ENCODE data around the gene REV1. TPM values are rescaled to one million over a fixed set of nuclear protein-coding genes. Genes with fewer than 3 reads are reported as not detected.
A peak's percentile ranks its signal among the peaks of the same experiment; 100 is the strongest.

The REV1 gene
- total RNA-seq, 2 donors from 2014 or later, result 49.5 to 63.5 TPM

DNA sequence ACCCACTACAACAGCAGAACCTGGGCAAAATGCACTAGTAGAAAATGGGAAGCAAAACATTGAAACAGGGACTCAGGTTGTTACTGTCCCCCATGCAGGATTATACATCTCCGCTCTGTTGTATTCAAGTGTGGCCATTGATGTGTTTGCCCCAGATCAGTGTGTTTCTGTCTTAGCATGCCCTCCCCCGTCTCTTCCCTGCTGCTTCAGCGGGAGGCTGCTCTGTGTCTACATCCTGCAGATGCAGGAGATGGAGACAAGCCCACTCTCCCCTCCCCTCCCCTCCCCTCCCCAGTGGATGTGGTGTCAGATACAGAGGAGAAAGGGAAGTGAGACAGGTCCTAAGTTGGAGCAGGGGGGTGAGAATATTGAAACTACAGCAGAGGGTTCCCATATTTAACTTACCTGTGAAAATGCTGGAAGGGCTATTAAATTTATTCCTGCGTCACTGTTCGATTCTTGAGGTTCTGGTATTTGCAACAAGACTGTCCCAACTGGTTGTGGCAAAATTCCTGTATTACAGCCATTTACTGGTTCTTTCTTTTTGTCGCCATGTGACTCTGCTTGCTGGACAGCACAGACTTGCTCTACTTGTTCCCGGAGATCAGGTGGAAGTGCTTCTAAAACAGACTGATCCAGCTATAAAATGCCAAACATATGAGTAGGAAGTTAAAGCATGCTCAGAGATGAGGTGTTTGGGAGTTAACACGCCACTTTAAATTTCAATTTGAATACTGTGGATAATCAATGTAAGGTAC, 85.6 kb downstream of the REV1 start:
- H3K27ac ChIP-seq, result peak overlapping the region; percentile 53 to 71
- DNase-seq (ENCODE audit: low spot score), result peak; percentile 77
- H3K4me1 ChIP-seq (replicated peaks), result no peaks in the 10 kb centered on the region
- intact Hi-C loops (cut with DNase I), result no loop called here
- TF ChIP-seq POLR2AphosphoS5 (IDR thresholded peaks at IDR 0.05), result peak; percentile 89
- TF ChIP-seq, protein P1, sequence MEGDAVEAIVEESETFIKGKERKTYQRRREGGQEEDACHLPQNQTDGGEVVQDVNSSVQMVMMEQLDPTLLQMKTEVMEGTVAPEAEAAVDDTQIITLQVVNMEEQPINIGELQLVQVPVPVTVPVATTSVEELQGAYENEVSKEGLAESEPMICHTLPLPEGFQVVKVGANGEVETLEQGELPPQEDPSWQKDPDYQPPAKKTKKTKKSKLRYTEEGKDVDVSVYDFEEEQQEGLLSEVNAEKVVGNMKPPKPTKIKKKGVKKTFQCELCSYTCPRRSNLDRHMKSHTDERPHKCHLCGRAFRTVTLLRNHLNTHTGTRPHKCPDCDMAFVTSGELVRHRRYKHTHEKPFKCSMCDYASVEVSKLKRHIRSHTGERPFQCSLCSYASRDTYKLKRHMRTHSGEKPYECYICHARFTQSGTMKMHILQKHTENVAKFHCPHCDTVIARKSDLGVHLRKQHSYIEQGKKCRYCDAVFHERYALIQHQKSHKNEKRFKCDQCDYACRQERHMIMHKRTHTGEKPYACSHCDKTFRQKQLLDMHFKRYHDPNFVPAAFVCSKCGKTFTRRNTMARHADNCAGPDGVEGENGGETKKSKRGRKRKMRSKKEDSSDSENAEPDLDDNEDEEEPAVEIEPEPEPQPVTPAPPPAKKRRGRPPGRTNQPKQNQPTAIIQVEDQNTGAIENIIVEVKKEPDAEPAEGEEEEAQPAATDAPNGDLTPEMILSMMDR (IDR thresholded peaks at IDR 0.05), result no peak
- H3K36me3 ChIP-seq, result peaks cover 0 to under 1% of the 10 kb centered on the region in 2 donors
- H3K4me3 ChIP-seq, result no peak overlapping the region
- no peaks in the 10 kb centered on the region for H3K9me3 ChIP-seq
- H3K27me3 ChIP-seq (replicated peaks; ENCODE audit: insufficient read depth), result no peaks in the 10 kb centered on the region
- 51% methylated on average over 8 of the region's 8 CpGs for WGBS

DNA sequence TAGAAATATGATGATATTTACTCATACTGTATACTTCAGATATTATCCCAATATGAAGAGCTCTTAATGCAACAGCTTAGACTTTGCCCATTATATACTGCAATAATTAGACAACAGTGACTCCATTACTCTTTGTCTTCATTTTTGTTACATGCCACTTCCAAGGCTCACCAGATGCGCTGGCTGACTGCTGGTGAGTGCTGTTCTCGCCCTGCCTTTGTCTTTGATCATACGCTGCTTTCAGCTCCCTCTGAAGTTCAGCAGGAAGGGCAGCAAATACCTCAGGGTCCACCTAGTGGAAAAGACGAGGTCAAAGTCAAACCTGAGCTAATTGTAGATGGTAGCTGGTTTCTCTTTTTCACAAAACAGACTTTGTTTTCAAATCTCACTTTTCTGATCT, 86.3 kb downstream of the REV1 start:
- 68% methylated on average over 4 of the region's 4 CpGs for WGBS
- no peaks in the 10 kb centered on the region for H3K27me3 ChIP-seq (replicated peaks; ENCODE audit: insufficient read depth)
- H3K36me3 ChIP-seq, result peaks cover 0 to 5% of the 10 kb centered on the region in 2 donors
- intact Hi-C loops (cut with DNase I), result no loop called here
- no peaks in the 10 kb centered on the region for H3K4me1 ChIP-seq (replicated peaks)
- DNase-seq (ENCODE audit: low spot score), result no peak
- no peak overlapping the region for H3K4me3 ChIP-seq
- H3K27ac ChIP-seq, result peak overlapping the region; percentile 53 to 71
- H3K9me3 ChIP-seq, result no peaks in the 10 kb centered on the region
- no peak for TF ChIP-seq POLR2A (IDR thresholded peaks at IDR 0.05)
- TF ChIP-seq POLR2AphosphoS5 (IDR thresholded peaks at IDR 0.05), result no peak
- TF ChIP-seq, protein P1 (IDR thresholded peaks at IDR 0.05), result no peak

DNA sequence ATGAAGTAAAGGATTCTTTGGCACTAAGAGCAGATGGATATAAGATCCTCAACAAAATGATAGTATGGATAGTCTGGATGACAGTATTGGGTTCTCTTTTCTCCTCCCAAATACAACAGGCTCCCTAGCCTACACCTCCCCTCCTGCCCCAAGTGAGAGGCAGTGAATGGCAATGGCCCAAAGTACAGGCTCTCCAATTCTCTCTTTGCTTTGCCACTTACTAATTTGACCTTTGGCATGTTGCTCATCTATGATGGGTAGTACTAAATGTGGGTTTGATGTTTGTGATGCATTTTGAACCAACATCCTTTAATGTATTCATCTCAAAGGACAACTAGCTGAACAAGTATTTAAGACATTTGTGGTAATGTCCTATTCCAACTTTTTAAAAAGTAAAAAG, 86.7 kb downstream of the REV1 start:
- no peak for TF ChIP-seq POLR2AphosphoS5 (IDR thresholded peaks at IDR 0.05)
- TF ChIP-seq, protein P1 (IDR thresholded peaks at IDR 0.05), result no peak
- no peak for TF ChIP-seq POLR2A (IDR thresholded peaks at IDR 0.05)
- intact Hi-C loops (cut with DNase I), result no loop called here
- H3K27ac ChIP-seq, result peak overlapping the region in 1 of 2 donors; percentile 71
- H3K36me3 ChIP-seq, result peaks cover 0 to 5% of the 10 kb centered on the region in 2 donors
- no peak for DNase-seq (ENCODE audit: low spot score)
- H3K9me3 ChIP-seq, result no peaks in the 10 kb centered on the region
- H3K4me3 ChIP-seq, result no peak overlapping the region
- H3K4me1 ChIP-seq (replicated peaks), result no peaks in the 10 kb centered on the region
- no peaks in the 10 kb centered on the region for H3K27me3 ChIP-seq (replicated peaks; ENCODE audit: insufficient read depth)

DNA sequence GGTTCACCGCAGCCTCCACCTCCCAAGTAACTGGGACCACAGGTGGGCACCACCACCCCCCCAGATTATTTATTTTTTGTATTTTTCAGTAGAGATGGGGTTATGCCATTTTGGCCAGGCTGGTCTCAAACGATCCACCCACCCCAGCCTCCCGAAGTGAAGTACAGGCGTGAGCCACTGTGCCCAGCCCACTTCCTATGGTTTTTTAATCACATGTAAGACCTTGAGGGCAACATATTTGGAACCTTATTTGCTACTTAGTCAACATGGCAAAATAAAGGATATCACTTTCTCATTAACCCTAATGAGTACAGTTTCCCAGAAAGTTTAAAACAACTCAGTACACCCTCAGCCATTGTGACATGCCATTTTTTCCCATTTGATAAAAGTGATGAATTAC, 88.0 kb downstream of the REV1 start:
- no peak for DNase-seq (ENCODE audit: low spot score)
- intact Hi-C loops (cut with DNase I), result no loop called here
- 88% methylated on average over 4 of the region's 4 CpGs for WGBS
- H3K4me3 ChIP-seq, result no peak overlapping the region
- no peaks in the 10 kb centered on the region for H3K9me3 ChIP-seq
- TF ChIP-seq, protein P1 (IDR thresholded peaks at IDR 0.05), result no peak
- peaks cover 0 to 5% of the 10 kb centered on the region in 2 donors for H3K36me3 ChIP-seq
- no peaks in the 10 kb centered on the region for H3K4me1 ChIP-seq (replicated peaks)
- H3K27ac ChIP-seq, result no peak overlapping the region
- H3K27me3 ChIP-seq (replicated peaks; ENCODE audit: insufficient read depth), result no peaks in the 10 kb centered on the region

DNA sequence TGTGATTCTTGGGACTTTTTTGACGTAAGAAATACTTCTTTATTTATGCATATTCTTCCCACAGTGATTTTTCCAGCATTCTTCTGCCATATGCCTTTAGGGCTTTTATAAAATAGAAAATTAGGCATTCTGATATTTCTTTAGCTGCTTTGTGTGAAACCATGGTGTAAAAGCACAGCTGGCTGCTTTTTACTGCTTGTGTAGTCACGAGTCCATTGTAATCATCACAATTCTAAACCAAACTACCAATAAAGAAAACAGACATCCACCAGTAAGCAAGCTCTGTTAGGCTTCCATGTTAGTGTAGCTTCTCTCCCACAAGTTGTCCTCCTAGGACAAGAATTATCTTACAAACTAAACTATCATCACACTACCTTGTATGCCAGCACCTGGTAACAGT, 90.0 kb downstream of the REV1 start:
- Histone ChIP-seq H3K4me1 (replicated peaks) (no peaks in the 10 kb centered on the region), H3K9me3 (no peaks in the 10 kb centered on the region), H3K36me3 (peaks cover 0 to 5% of the 10 kb centered on the region in 2 donors), H3K4me3 (no peak overlapping the region), H3K27me3 (replicated peaks; ENCODE audit: insufficient read depth) (no peaks in the 10 kb centered on the region), H3K27ac (no peak overlapping the region)
- no peak for TF ChIP-seq POLR2A (IDR thresholded peaks at IDR 0.05)
- TF ChIP-seq, protein P1 (IDR thresholded peaks at IDR 0.05), result no peak
- TF ChIP-seq POLR2AphosphoS5 (IDR thresholded peaks at IDR 0.05), result no peak
- intact Hi-C loops (cut with DNase I), result no loop called here
- no peak for DNase-seq (ENCODE audit: low spot score)
- 64% methylated on average over 2 of the region's 2 CpGs for WGBS
